Cardiac fibroblast (primary cell): Measurements from ENCODE around the gene SALL3.

Experiments used
- DNase-seq, 2 donors: peaks; one replicate each; pipeline versions ENCODE4 v3.0.0 to v3.0.0-alpha.2; 2010; ENCODE audit warnings: low read depth in 2 of 2
- H3K4me3 ChIP-seq, 2 donors: replicated peaks in 1 of 2; 1 replicate in 1 of 2; 2 replicates in 1 of 2; pipeline ENCODE4 v1.5.1; 2011; ENCODE audit warnings: low read depth in 2 of 2, low read length in 2 of 2, mild to moderate bottlenecking in 2 of 2, moderate library complexity in 1 of 2
- TF ChIP-seq, protein P1 (sequence below): IDR thresholded peaks from one replicate; pipeline ENCODE4 v1.5.1; 2011; ENCODE audit warnings: low read depth, mild to moderate bottlenecking, low read length, inconsistent platforms

The SALL3 gene

DNA sequence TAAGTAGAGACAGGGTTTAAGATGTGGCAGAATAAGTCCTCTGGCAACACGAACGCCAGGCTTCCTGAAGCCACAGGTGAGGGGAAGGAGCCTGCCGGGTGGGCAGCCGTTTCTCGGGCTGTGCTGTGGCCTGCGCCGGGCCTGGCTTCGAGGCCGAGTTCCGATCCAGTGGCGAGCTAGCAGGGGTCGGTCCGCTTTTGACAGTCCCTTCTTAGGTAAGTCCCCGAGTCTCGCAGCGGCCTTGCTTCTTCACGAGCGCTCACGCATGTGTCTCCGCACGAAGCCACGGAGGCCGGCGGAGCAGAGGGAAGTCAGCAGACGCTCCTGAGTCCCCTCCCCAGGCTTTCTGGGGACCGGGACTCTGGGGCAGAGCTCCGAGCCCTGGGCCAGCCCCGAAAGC is 26.0 kb downstream of the SALL3 start:
- DNase-seq, result no peak
- TF ChIP-seq, protein P1, sequence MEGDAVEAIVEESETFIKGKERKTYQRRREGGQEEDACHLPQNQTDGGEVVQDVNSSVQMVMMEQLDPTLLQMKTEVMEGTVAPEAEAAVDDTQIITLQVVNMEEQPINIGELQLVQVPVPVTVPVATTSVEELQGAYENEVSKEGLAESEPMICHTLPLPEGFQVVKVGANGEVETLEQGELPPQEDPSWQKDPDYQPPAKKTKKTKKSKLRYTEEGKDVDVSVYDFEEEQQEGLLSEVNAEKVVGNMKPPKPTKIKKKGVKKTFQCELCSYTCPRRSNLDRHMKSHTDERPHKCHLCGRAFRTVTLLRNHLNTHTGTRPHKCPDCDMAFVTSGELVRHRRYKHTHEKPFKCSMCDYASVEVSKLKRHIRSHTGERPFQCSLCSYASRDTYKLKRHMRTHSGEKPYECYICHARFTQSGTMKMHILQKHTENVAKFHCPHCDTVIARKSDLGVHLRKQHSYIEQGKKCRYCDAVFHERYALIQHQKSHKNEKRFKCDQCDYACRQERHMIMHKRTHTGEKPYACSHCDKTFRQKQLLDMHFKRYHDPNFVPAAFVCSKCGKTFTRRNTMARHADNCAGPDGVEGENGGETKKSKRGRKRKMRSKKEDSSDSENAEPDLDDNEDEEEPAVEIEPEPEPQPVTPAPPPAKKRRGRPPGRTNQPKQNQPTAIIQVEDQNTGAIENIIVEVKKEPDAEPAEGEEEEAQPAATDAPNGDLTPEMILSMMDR, result no peak
- H3K4me3 ChIP-seq, result no peak overlapping the region

DNA sequence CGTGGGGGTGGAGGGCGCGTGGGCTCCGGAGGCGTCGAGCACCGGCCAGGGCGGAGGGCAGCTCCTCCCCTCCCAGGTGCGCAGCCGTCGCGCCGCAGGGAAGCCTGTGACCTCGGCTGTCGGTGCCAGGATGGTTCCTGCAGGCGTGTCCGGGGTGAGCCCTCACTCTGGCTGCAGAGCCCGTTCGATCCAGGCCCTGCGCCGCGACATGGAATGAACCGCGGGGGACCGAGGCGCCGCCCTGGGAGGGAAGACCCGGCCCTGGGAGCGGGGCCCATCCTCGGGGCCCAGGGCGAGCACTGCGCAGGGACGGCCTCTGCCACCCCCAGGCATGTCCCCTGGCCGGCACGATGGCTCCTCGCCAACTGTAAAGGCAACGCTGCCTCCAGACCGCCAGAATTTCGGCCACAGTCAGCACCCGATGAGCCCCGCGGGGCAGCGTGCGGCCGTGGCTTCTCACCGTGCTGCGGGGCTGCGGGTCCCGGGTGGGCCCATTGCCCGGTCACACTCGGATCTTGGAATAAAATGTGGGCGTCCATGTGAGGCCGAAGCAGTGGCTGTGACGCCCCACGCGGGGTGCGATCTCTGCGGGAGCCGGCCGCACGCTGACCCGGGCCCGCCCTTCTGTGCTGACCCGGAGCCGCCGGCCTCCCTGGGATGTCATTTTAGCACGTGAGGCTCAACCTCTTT is 26.6 kb downstream of the SALL3 start:
- no peak overlapping the region for H3K4me3 ChIP-seq
- TF ChIP-seq, protein P1, result no peak
- no peak for DNase-seq

- no peak for DNase-seq
Measured at GRCh38 chr18:79007440-79007839, 27.8 kb downstream of the SALL3 start.

GRCh38 chr18:79008356-79008940 is 28.8 kb downstream of the SALL3 start:
- no peak overlapping the region for H3K4me3 ChIP-seq
- DNase-seq, result no peak
- TF ChIP-seq, protein P1, result no peak

More at GRCh38 chr18:79007440-79007839, 27.8 kb downstream of the SALL3 start:
- no peak overlapping the region for H3K4me3 ChIP-seq
- TF ChIP-seq, protein P1, result no peak

DNA sequence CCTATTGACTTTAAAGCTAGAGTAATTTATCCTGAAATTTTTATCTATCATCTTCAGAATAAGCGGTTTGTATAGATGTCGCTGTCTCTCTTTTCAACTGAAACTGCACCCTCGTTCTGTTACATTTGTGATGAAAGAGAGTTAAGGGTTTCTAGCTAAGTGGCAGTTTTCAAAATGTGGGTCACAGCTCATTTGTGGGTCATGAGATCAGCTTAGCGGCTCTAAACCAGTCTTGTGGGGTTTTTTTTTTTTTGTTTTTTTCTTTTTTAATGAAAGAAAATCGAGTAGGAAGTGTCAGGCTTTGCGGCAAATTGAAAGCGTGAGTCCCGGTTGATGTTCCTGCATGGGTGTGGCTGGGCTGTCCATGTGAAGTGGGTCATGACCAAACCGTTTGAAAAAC is 31.2 kb downstream of the SALL3 start:
- DNase-seq, result no peak
- H3K4me3 ChIP-seq, result no peak overlapping the region
- TF ChIP-seq, protein P1, result no peak

DNA sequence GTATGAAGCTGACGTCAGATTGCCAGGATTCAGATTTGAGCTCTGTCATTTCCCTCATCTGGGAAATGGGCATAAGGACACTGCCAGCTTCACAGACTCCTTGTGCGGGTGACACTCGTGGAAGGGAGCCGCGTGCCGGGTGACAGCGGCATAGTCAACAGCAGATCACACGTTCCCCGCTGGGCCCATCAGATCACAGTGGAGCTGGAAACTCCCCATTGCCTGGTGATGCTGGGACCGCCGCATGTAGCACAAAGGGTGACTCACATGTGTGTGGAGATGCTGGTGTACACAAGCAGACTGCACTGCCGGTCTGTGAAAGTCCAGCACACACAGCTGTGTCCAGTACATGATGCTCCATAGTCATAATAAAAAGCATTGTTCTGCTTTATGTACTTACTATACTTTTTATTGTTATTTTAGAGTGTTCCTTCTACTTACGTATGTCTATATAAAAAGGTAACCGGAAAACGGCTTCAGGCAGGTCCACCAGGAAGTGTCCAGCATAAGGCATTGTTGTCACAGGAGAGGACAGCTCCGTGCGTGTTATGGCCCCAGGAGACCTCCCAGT is 31.8 kb downstream of the SALL3 start:
- DNase-seq, result no peak
- TF ChIP-seq, protein P1, result no peak
- no peak overlapping the region for H3K4me3 ChIP-seq
